Right cardiac atrium (tissue), 5 donors: ENCODE measurements around the gene TMEM120B. TPM values are rescaled to one million over a fixed set of nuclear protein-coding genes. Genes with fewer than 3 reads are reported as not detected.
"Not testable (repeated sequence)": the region's sequence is repeated elsewhere in the genome, so short reads cannot be mapped to it uniquely, and the experiment has no call there.

Experiments
- ATAC-seq, 2 donors: fragments of 200-7000 bp; cut with Tn5 transposase; one replicate each; pipeline versions ENCODE4 v1.8.0 to v1.9.1; 2020; ENCODE audit warnings: moderate library complexity in 2 of 2, mild to moderate bottlenecking in 1 of 2
- DNase-seq, 3 donors: peaks; one replicate each; pipeline ENCODE4 v3.0.0-alpha.2; 2020
- H3K27ac ChIP-seq: one replicate; pipeline ENCODE4 v1.5.1; 2013; ENCODE audit warnings: mild to moderate bottlenecking, low read length, control low read depth, moderate library complexity
- H3K27me3 ChIP-seq: one replicate; pipeline ENCODE4 v1.6.1; 2013; ENCODE audit not compliant: control insufficient read depth, insufficient read depth
- H3K4me1 ChIP-seq: one replicate; pipeline ENCODE4 v1.6.1; 2013; ENCODE audit warnings: low read length; ENCODE audit not compliant: control insufficient read depth, insufficient read depth
- H3K4me3 ChIP-seq: one replicate; pipeline ENCODE4 v1.5.1; 2013; ENCODE audit warnings: low read length, control low read depth
- H3K9me3 ChIP-seq: one replicate; pipeline ENCODE4 v1.6.1; 2013; ENCODE audit warnings: low read length; ENCODE audit not compliant: control insufficient read depth
- WGBS: extraction: QIAGEN DNeasy Blood & Tissue Kit; methylation state at CpG from one replicate; pipeline ENCODE4 v1.1.7; 2013; 5-methylcytosine and 5-hydroxymethylcytosine counted together
- intact Hi-C, 4 donors: fragments of 100-400 bp; cut with DNase I; formaldehyde crosslinking; loops; one replicate each; pipeline versions ENCODE4 v1.11.0 to v1.14.0; 2022 to 2023
- polyA plus RNA-seq: library from polyadenylated mRNA; stranded (reverse); fragments of 200-250 nt; gene quantifications from one replicate; pipeline ENCODE4 v1.2.3, GENCODE V29; 2013
- total RNA-seq, 4 donors: library from RNA; stranded (reverse); fragmentation: NEBNext Ultra II Directional; extraction: Animal tissue kit (Norgen Biotek cat#: 25700); gene quantifications; one replicate each; pipeline ENCODE4 v1.2.1, GENCODE V29; 2021
- donor health status: healthy with polysubstance abuse.
- donor health status: DM: no; HTN: yes; CAD: no.
- donor health status: DM: no; HTN: no; CAD: no.
- donor health status: DM: no; HTN: yes; CAD: no; lungs with severe emphysema.
- donor health status: DM: yes; HTN: yes; CAD: no.

Gene TMEM120B
- total and polyA plus RNA-seq, 5 donors: 5.8 to 7.6 (median 6.7) TPM

GRCh38 chr12:121783766-121784165, 71.2 kb downstream of the TMEM120B start:
- intact Hi-C loops: no loop called here
- DNase-seq (peak in 1 of 3 donors; percentile 24), ATAC-seq (no peak)
- H3K27me3 ChIP-seq: no peaks in the 10 kb centered on the region
- H3K9me3 ChIP-seq: no peaks in the 10 kb centered on the region
- H3K4me1 ChIP-seq: no peaks in the 10 kb centered on the region
- no peak overlapping the region for H3K27ac ChIP-seq
- WGBS: 77% methylated on average over 6 of the region's 6 CpGs
- H3K4me3 ChIP-seq: no peak overlapping the region

DNA sequence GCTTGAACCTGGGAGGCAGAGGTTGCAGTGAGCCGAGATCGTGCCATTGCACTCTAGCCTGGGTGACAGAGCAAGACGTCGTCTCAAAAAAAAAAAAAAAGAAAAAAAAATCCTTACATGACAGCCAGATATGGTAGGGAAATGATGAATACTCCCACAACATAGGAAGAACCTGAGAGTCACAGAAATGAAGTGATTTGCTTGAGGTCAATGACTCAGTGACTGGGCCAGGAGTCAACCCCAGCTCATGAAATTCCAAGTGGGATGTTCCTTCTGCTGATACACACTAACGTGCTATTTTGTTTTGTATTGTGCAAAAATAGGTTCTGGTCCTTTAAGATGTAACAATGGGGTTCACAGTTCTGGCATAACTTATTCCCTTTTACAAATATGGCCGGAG, 71.9 kb downstream of the TMEM120B start:
- no peaks in the 10 kb centered on the region for H3K27me3 ChIP-seq
- no peaks in the 10 kb centered on the region for H3K4me1 ChIP-seq
- DNase-seq (peak in 1 of 3 donors; percentile 22), ATAC-seq (no peak)
- intact Hi-C loops: no loop called here
- no peaks in the 10 kb centered on the region for H3K9me3 ChIP-seq
- WGBS: 49% methylated on average over 6 of the region's 6 CpGs
- H3K27ac ChIP-seq: no peak overlapping the region
- no peak overlapping the region for H3K4me3 ChIP-seq

- intact Hi-C loops: no loop called here
- Histone ChIP-seq H3K4me3 (no peak overlapping the region), H3K9me3 (no peaks in the 10 kb centered on the region), H3K27ac (no peak overlapping the region), H3K27me3 (no peaks in the 10 kb centered on the region), H3K4me1 (no peaks in the 10 kb centered on the region)
- peak in 1 of 3 donors; percentile 49 for DNase-seq
- ATAC-seq: peak in 1 of 2 donors; percentile 14
- WGBS: 63% methylated on average over 6 of the region's 6 CpGs
These were observed 73.9 kb downstream of the TMEM120B start for GRCh38 chr12:121786440-121786825.

- Histone ChIP-seq H3K27ac (no peak overlapping the region), H3K4me1 (no peaks in the 10 kb centered on the region)
- 83% methylated on average over 17 of the region's 17 CpGs for WGBS
These were observed 74.8 kb downstream of the TMEM120B start for GRCh38 chr12:121787063-121788025.

DNA sequence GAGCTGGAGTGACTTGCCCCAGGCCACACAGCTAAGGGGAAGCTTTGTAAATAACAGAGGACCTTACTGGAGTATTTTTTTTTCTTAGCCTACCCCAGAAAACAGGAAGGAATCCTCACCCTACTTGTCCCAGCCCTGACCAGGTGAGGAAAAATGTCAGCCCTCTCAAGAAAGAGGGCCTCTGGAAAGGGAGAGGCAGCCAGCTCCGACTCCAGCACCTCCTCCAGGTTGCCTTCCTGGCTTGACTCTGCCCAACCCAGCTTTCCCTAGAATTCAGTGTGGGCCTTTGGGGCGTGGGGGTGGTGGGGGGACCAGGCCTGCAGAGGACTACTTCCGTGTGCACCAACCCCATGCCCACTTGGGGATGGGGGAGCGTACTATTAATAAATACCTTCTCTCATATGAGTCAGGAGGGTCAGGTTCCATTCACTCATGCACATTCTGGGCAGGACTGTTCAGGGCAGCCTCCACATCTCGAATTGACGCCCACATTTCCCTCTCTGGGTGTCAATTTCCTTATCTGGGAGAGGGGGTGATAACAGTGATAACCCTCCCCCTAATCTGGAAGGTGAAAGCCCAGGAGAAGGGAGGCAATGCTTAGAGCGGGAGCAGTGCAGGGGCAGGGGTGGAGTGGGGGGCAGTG, 75.7 kb downstream of the TMEM120B start:
- H3K27ac ChIP-seq: no peak overlapping the region
- intact Hi-C loops: no loop called here

More at GRCh38 chr12:121787063-121788025, 74.8 kb downstream of the TMEM120B start:
- Histone ChIP-seq H3K27me3 (no peaks in the 10 kb centered on the region), H3K9me3 (no peaks in the 10 kb centered on the region), H3K4me3 (no peak overlapping the region)
- DNase-seq: peak in 1 of 3 donors; percentile 61
- no peak for ATAC-seq
- intact Hi-C loops: no loop called here

GRCh38 chr12:121789233-121789781, 76.8 kb downstream of the TMEM120B start:
- Histone ChIP-seq H3K27ac (peak overlapping the region; percentile 31), H3K9me3 (no peaks in the 10 kb centered on the region), H3K4me1 (no peaks in the 10 kb centered on the region), H3K27me3 (no peaks in the 10 kb centered on the region), H3K4me3 (no peak overlapping the region)
- WGBS: 51% methylated on average over 13 of the region's 13 CpGs
- DNase-seq (peak in 1 of 3 donors; percentile 72), ATAC-seq (no peak)
- intact Hi-C loops: no loop called here

More for the DNA sequence above, 75.7 kb downstream of the TMEM120B start:
- ATAC-seq (no peak), DNase-seq (peak in 1 of 3 donors; percentile 19)
- Histone ChIP-seq H3K9me3 (no peaks in the 10 kb centered on the region), H3K27me3 (no peaks in the 10 kb centered on the region), H3K4me1 (no peaks in the 10 kb centered on the region), H3K4me3 (no peak overlapping the region)
- WGBS: 70% methylated on average over 7 of the region's 7 CpGs

- H3K4me1 ChIP-seq: no peaks in the 10 kb centered on the region
- no peaks in the 10 kb centered on the region for H3K27me3 ChIP-seq
- intact Hi-C loops: loop anchor here in 3 of 4 donors (5.0 kb wide), 1 partner anchor 93 kb away; no protein-coding TSS in a partner anchor
- WGBS: 57% methylated on average over 28 of the region's 28 CpGs
- DNase-seq (peak; percentile 62 to 86 (median 84)), ATAC-seq (no peak)
- H3K4me3 ChIP-seq: no peak overlapping the region
- H3K27ac ChIP-seq: no peak overlapping the region
- no peaks in the 10 kb centered on the region for H3K9me3 ChIP-seq
These were observed 77.5 kb downstream of the TMEM120B start for GRCh38 chr12:121789800-121790728.

- ATAC-seq, H3K27me3 ChIP-seq, H3K4me3 ChIP-seq, H3K27ac ChIP-seq, H3K4me1 ChIP-seq, H3K9me3 ChIP-seq: not testable (repeated sequence)
- DNase-seq: peak in 1 of 3 donors; percentile 25
- WGBS: 95% methylated on average over 8 of the region's 8 CpGs
- intact Hi-C loops: loop anchor here in 3 of 4 donors (5.0 kb wide), 1 partner anchor 93 kb away; no protein-coding TSS in a partner anchor
These were observed 78.2 kb downstream of the TMEM120B start for GRCh38 chr12:121790785-121791184.

- 85% methylated on average over 14 of the region's 14 CpGs for WGBS
- no peaks in the 10 kb centered on the region for H3K27me3 ChIP-seq
- no peak overlapping the region for H3K27ac ChIP-seq
- H3K9me3 ChIP-seq: no peaks in the 10 kb centered on the region
- no peak overlapping the region for H3K4me3 ChIP-seq
- intact Hi-C loops: loop anchor here in 3 of 4 donors (5.0 kb wide), 1 partner anchor 95 kb away; no protein-coding TSS in a partner anchor
- peak in 1 of 3 donors; percentile 54 for DNase-seq
- H3K4me1 ChIP-seq: no peaks in the 10 kb centered on the region
- ATAC-seq: no peak
These were observed 79.4 kb downstream of the TMEM120B start for GRCh38 chr12:121791671-121792551.
